GM12873 (cell line): Measurements from ENCODE around the gene OXGR1.

Experiments used
- TF ChIP-seq, protein P1 (sequence below): IDR thresholded peaks from 2 replicates; pipeline ENCODE4 v1.5.1; 2012; ENCODE audit warnings: low read depth, mild to moderate bottlenecking, moderate library complexity, low read length, control low read depth; ENCODE audit not compliant: insufficient read depth; ENCODE audit errors: missing control alignments

OXGR1 gene

DNA sequence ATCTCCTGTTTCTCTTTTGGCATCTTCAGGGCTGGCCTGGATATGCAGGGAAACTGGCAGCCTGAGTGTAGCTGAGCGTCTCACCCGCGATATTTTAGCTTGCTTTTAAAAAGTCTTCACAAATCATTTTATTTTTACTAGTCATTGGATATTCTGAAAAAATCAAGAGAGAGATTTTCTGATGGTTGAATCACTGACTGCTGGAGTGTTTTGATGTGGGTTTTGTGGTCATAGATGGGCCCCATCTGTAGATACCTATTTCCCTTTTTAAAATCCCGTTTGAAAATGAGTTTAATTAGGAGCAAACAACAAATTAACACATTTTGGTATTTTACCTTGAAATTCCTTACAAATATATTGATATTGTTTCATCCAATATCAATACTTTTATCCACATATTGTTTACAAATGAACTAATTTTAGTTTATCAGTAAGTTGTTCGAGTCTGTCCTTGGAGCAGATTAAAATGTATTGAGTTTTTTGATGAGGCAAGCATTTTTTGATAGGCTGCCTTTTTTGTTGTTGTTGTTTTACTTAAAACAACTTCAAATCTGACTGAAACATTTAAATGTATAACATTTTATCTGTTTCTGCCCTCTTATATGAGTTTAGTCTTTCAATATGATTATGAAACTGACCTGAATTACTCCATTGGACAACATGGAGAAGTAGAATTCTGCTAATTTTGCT is 21.5 kb upstream of the OXGR1 start:
- TF ChIP-seq, protein P1, sequence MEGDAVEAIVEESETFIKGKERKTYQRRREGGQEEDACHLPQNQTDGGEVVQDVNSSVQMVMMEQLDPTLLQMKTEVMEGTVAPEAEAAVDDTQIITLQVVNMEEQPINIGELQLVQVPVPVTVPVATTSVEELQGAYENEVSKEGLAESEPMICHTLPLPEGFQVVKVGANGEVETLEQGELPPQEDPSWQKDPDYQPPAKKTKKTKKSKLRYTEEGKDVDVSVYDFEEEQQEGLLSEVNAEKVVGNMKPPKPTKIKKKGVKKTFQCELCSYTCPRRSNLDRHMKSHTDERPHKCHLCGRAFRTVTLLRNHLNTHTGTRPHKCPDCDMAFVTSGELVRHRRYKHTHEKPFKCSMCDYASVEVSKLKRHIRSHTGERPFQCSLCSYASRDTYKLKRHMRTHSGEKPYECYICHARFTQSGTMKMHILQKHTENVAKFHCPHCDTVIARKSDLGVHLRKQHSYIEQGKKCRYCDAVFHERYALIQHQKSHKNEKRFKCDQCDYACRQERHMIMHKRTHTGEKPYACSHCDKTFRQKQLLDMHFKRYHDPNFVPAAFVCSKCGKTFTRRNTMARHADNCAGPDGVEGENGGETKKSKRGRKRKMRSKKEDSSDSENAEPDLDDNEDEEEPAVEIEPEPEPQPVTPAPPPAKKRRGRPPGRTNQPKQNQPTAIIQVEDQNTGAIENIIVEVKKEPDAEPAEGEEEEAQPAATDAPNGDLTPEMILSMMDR, result no peak

DNA sequence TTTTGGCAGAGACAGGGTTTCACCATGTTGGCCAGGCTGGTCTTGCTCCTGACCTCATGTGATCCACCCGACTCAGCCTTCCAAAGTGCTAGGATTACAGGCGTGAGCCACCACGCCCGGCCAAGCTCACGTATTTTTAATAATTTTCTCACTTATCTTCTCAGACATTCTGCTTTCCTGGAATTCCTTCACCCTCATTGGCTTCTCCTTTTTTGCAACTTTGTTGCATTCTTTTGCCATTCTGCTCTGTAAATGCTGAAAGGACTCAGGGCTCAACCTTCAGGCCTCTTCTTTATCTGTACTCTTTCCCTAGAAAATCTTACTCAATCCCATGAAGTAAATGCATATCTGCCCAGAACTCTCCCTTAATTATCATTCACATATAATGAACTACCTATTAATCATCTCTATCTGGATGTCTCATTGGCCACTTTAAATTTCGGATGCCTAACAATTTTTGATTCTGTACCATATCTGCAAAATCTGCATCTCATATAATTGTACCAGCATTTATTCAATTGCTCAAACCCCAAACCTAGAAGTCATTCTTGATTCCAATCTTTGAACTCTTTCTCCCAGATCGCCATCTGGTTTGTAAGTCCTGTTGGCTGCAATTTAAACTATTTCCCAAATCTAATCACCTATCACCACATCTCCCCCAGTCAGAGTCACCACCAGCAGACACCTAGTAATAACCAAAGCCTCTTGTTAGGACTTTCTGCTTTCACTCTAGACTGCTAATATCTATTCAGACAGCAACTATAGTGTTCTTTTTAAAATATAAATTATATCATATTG is 18.2 kb upstream of the OXGR1 start:
- TF ChIP-seq, protein P1, result no peak

DNA sequence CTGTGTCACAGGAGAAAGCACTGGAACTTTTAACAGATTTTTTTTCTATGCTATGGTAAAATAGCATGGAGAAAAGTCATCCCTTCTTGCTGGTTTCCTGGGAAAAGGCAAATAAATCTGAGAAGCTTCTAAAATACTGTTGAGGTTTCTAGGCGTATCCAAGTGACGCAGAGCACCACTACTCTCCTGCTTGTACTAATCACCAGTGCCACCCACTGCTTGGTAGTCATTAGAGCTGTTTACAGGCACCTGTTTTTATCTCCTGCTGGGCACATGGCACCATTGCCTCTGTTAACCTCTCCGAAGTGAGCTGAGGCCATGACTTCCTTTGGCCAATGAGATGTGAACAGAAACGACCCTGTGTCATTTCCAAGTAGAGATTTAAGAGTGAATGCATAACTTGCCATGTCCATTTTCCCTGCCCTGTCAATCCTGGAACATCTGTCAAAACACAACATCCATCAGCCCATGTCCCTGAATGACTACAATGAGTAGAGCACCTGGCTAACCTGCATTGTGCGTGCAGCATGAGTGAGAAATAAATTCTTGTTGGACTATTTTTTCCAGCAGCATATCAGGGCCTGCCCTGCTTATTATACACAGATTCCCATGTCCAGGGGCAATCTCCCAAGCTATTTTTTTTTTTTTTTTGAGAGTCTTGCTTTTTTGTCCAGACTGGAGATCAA is 17.3 kb upstream of the OXGR1 start:
- TF ChIP-seq, protein P1, result no peak

DNA sequence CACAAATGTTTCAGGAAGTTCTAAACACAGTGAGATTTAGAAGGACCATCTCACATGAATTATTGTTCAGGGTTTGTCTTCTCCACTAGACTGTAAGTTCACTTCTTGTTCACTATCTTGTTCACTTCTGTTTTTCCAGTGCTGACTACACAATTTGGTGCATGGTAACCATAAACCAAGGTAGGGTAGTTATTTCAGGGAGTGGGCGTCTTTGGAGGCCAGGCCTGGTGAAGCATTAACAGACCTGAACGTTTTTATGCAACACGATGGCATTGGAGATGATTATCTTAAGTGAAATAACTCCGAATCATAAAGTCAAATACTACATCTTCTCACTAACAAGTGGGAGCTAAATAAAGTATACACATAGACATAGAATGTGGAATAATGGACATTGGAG is 14.4 kb upstream of the OXGR1 start:
- TF ChIP-seq, protein P1, result no peak

DNA sequence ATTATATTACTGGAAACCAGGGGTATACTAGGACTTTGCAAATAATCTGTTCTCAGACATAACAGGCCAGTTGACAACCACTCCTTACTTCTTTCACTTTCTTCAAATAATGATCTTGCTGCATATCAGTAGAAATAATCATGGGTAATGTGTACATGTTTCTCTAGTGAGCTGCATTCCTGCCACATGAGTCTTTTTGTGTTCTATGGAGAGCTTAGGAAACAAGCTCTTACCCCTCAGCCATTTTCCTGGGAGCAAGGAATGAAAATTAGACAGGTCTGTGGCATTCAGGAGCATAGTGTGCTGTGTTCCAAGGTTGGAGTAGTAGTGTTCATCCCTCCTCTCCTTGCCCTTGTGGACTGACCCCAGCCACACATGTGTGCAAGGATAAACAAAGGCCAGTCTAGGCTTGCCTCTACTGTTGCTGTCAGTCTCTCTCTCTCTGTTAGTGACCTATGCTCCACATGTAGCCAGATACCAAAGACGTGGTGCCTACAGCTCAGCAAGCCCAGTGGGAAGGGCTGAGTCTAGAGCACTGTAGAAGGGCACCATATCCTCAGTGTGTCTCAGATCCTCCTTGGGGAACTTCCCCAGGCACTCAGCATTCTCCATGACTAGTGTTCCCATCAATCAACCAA is 11.5 kb upstream of the OXGR1 start:
- TF ChIP-seq, protein P1, result no peak

DNA sequence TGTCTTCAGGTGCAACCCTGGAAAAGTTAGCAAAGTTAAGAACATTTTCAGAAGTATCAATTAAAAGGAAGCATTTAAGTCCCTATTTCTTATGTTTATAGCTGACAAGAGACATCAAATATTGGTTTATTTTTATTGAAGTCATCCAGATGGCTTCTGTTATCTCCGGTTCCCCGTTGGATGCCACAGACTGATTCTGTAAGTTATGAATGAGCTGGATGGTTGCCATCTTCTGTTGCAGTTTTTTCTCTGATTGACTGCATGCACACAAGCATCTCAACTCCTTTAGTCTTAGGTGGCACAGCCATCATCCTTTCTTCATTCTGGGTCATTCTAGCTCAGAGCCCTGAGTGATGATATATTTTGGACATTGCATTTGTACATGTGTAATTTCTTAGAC is 10.6 kb upstream of the OXGR1 start:
- TF ChIP-seq, protein P1, result no peak

DNA sequence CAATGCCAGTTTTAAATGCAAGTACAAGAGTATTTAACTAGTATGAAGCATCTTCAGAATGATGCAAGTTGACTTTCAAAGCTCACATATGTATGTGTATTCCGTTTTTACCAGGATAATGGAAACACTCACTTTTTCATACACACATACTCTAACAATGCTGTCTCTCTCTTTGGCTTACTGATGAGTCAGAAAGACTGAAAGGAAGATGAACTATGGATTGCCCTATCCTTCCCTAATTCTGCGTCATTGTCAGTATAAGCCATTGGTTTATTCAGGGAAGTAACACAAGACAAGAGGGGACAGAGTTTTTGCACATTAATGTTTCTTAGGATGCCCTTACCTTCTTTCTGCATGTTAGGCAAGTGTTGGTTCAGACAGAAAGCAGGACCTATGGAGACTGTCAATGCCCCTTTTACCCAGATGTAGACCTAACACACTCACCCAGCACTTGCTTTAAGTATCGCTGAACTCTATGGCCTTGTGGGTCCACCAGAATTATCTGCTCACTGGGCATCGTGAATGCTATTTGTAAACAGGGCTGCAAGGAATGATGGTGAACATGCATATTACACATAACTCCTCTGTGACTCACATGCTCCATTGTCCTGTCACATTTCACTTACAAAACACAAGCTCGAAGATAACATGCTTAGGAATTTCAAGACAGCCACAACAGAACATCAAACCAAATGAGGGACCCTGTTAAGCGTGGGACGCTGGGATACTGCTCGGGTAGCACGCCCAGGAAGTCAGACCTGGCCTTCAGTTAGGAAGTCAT is 10.0 kb upstream of the OXGR1 start:
- TF ChIP-seq, protein P1, result no peak
